Hepatocyte (in vitro differentiated cells): Measurements from ENCODE around the gene ATP23.

Experiments
- CTCF ChIP-seq: fragments of 200-600 bp; sonication (generic); IDR thresholded peaks from 2 replicates; pipeline ENCODE4 v1.5.1; 2016; ENCODE audit warnings: antibody characterized with exemption, mild to moderate bottlenecking; ENCODE audit not compliant: poor library complexity
- EZH2 ChIP-seq: fragments of 200-600 bp; sonication (generic); IDR thresholded peaks from 2 replicates; pipeline ENCODE4 v1.6.1; 2016; ENCODE audit warnings: antibody characterized with exemption, mild to moderate bottlenecking, borderline replicate concordance
- EZH2phosphoT487 ChIP-seq: fragments of 200-600 bp; sonication (generic); IDR thresholded peaks from one replicate; pipeline ENCODE4 v1.6.1; 2018; ENCODE audit warnings: antibody characterized with exemption, mild to moderate bottlenecking, low read depth, moderate library complexity; ENCODE audit not compliant: unreplicated experiment, severe bottlenecking

GRCh38 chr12:57935331-57935730 lies 6.0 kb upstream of the ATP23 start:
- TF ChIP-seq CTCF (no peak), EZH2phosphoT487 (no peak), EZH2 (no peak)
